H9 (cell line): Measurements from ENCODE around the gene PMPCB. TPM values are rescaled to one million over a fixed set of nuclear protein-coding genes. Genes with fewer than 3 reads are reported as not detected.

Source experiments
- DNase-seq: peaks from one replicate; pipeline ENCODE4 v3.0.0-alpha.2; 2017
- H2AFZ ChIP-seq: one replicate; pipeline ENCODE4 v1.6.1; 2013; ENCODE audit warnings: mild to moderate bottlenecking, low read length, control low read depth, moderate library complexity
- H2AK5ac ChIP-seq: 2 replicates; pipeline ENCODE4 v1.6.1; 2013; ENCODE audit warnings: low read length, control low read depth, mixed read lengths; ENCODE audit not compliant: insufficient read length
- H2BK120ac ChIP-seq: one replicate; pipeline ENCODE4 v1.6.1; 2013; ENCODE audit warnings: low read depth, mild to moderate bottlenecking, low read length, control low read depth, inconsistent platforms; ENCODE audit not compliant: poor library complexity, severe bottlenecking
- H2BK12ac ChIP-seq: 2 replicates; pipeline ENCODE4 v1.6.1; 2013; ENCODE audit warnings: low read length, control low read depth, mixed read lengths, low read depth; ENCODE audit not compliant: insufficient read length
- H2BK15ac ChIP-seq: 2 replicates; pipeline ENCODE4 v1.6.1; 2013; ENCODE audit warnings: low read depth, low read length, control low read depth
- H2BK20ac ChIP-seq: one replicate; pipeline ENCODE4 v1.6.1; 2013; ENCODE audit warnings: low read depth, mild to moderate bottlenecking, low read length, control low read depth, inconsistent platforms; ENCODE audit not compliant: poor library complexity, severe bottlenecking
- H2BK5ac ChIP-seq: 2 replicates; pipeline ENCODE4 v1.6.1; 2013; ENCODE audit warnings: low read length, control low read depth, mixed read lengths; ENCODE audit not compliant: insufficient read length
- H3K14ac ChIP-seq: 2 replicates; pipeline ENCODE4 v1.6.1; 2013; ENCODE audit warnings: low read length, control low read depth; ENCODE audit not compliant: insufficient read depth
- H3K18ac ChIP-seq: 2 replicates; pipeline ENCODE4 v1.6.1; 2013; ENCODE audit warnings: low read depth, mild to moderate bottlenecking, mixed read lengths, low read length, control low read depth; ENCODE audit not compliant: insufficient read length
- H3K23ac ChIP-seq: 2 replicates; pipeline ENCODE4 v1.6.1; 2013; ENCODE audit warnings: low read length, control low read depth, mixed read lengths, low read depth; ENCODE audit not compliant: insufficient read length
- H3K23me2 ChIP-seq: 2 replicates; pipeline ENCODE4 v1.6.1; 2013; ENCODE audit warnings: low read depth, mild to moderate bottlenecking, mixed read lengths, low read length, control low read depth; ENCODE audit not compliant: insufficient read length, poor library complexity, severe bottlenecking
- H3K27ac ChIP-seq: 2 replicates; pipeline ENCODE4 v1.5.1; 2013; ENCODE audit warnings: low read length, control low read depth, mixed read lengths, low read depth; ENCODE audit not compliant: insufficient read length
- H3K27me3 ChIP-seq: 2 replicates; pipeline ENCODE4 v1.6.1; 2013; ENCODE audit warnings: low read length, control low read depth, inconsistent platforms; ENCODE audit not compliant: insufficient read depth
- H3K4ac ChIP-seq: 2 replicates; pipeline ENCODE4 v1.6.1; 2013; ENCODE audit warnings: low read depth, mild to moderate bottlenecking, control low read depth, inconsistent platforms, low read length, moderate library complexity
- H3K4me1 ChIP-seq: 2 replicates; pipeline ENCODE4 v1.6.1; 2013; ENCODE audit warnings: low read length, control low read depth, inconsistent platforms; ENCODE audit not compliant: insufficient read depth
- H3K4me2 ChIP-seq: 2 replicates; pipeline ENCODE4 v1.6.1; 2013; ENCODE audit warnings: low read length, control low read depth, mixed read lengths; ENCODE audit not compliant: insufficient read length, insufficient read depth
- H3K56ac ChIP-seq: 2 replicates; pipeline ENCODE4 v1.6.1; 2013; ENCODE audit warnings: low read depth, mild to moderate bottlenecking, mixed read lengths, low read length, control low read depth; ENCODE audit not compliant: insufficient read length
- H3K79me1 ChIP-seq: 2 replicates; pipeline ENCODE4 v1.6.1; 2013; ENCODE audit warnings: low read depth, mild to moderate bottlenecking, moderate library complexity, low read length, control low read depth, inconsistent platforms; ENCODE audit not compliant: insufficient read depth, poor library complexity, severe bottlenecking
- H3K79me2 ChIP-seq: 2 replicates; pipeline ENCODE4 v1.6.1; 2013; ENCODE audit warnings: low read length, control low read depth, inconsistent platforms; ENCODE audit not compliant: insufficient read depth
- H3K9ac ChIP-seq: 2 replicates; pipeline ENCODE4 v1.6.1; 2013; ENCODE audit warnings: low read length, control low read depth, mixed read lengths; ENCODE audit not compliant: insufficient read length; ENCODE audit errors: extremely low read depth
- H3K9me3 ChIP-seq: one replicate; pipeline ENCODE4 v1.6.1; 2013; ENCODE audit warnings: low read depth, low read length, inconsistent platforms; ENCODE audit not compliant: control insufficient read depth
- H3T11ph ChIP-seq: one replicate; pipeline ENCODE4 v1.6.1; 2013; ENCODE audit warnings: mild to moderate bottlenecking, low read length, control low read depth, inconsistent platforms
- H4K20me1 ChIP-seq: one replicate; pipeline ENCODE4 v1.6.1; 2013; ENCODE audit not compliant: control insufficient read depth, insufficient read length, insufficient read depth
- H4K5ac ChIP-seq: 2 replicates; pipeline ENCODE4 v1.6.1; 2013; ENCODE audit warnings: low read depth, mild to moderate bottlenecking, mixed read lengths, low read length, control low read depth; ENCODE audit not compliant: insufficient read length
- H4K8ac ChIP-seq: replicated peaks from 2 replicates; pipeline ENCODE4 v1.6.1; 2013; ENCODE audit warnings: low read length, control low read depth, mixed read lengths, low read depth; ENCODE audit not compliant: insufficient read length
- H4K91ac ChIP-seq: 2 replicates; pipeline ENCODE4 v1.6.1; 2013; ENCODE audit warnings: low read depth, mild to moderate bottlenecking, moderate library complexity, mixed read lengths, low read length, control low read depth; ENCODE audit not compliant: insufficient read length
- H3K27ac Mint-ChIP-seq, 3 experiments: 2 replicates in 2 of 3; 3 replicates in 1 of 3; pipeline ENCODE4 v1.8.0; 2020 to 2021; ENCODE audit warnings: mixed read lengths in 3 of 3, mild to moderate bottlenecking in 1 of 3, moderate library complexity in 1 of 3
- H3K27me3 Mint-ChIP-seq: 2 replicates; pipeline ENCODE4 v1.8.0; 2021; ENCODE audit warnings: low read depth, mild to moderate bottlenecking, moderate library complexity, mixed read lengths
- H3K36me3 Mint-ChIP-seq, 3 experiments: 2 replicates in 2 of 3; 3 replicates in 1 of 3; pipeline ENCODE4 v1.8.0; 2020 to 2021; ENCODE audit warnings: low read depth in 3 of 3, mixed read lengths in 3 of 3; ENCODE audit not compliant: insufficient read depth in 1 of 3
- H3K4me1 Mint-ChIP-seq, 2 experiments: 2 replicates each; pipeline ENCODE4 v1.8.0; 2020; ENCODE audit warnings: mixed read lengths in 2 of 2
- H3K4me3 Mint-ChIP-seq, 2 experiments: 2 replicates in 1 of 2; 3 replicates in 1 of 2; pipeline ENCODE4 v1.8.0; 2020 to 2021; ENCODE audit warnings: mild to moderate bottlenecking in 2 of 2, mixed read lengths in 2 of 2, moderate library complexity in 1 of 2
- H3K9me3 Mint-ChIP-seq, 2 experiments: 2 replicates in 1 of 2; 3 replicates in 1 of 2; pipeline ENCODE4 v1.8.0; 2020; ENCODE audit warnings: mild to moderate bottlenecking in 2 of 2, mixed read lengths in 2 of 2, moderate library complexity in 1 of 2
- WGBS: extraction: QIAGEN DNeasy Blood & Tissue Kit; methylation state at CpG from one replicate; pipeline ENCODE4 v1.1.7; 2013; ENCODE audit warnings: missing lambda C conversion rate, low lambda C conversion rate, mixed read lengths; ENCODE audit not compliant: insufficient read length; ENCODE audit errors: extremely low coverage; 5-methylcytosine and 5-hydroxymethylcytosine counted together
- total RNA-seq: library from RNA; stranded (reverse); gene quantifications from 2 replicates; pipeline ENCODE4 v1.2.1, GENCODE V29; 2021
- TF ChIP-seq, protein P1 (sequence below): fragments of 200-600 bp; sonication (generic); conservative IDR thresholded peaks from 3 replicates; pipeline ENCODE4 v1.8.0; 2021; ENCODE audit warnings: antibody characterized with exemption, mild to moderate bottlenecking

PMPCB gene
- total RNA-seq, 1 experiment from 2014 or later = 90.6 TPM

DNA sequence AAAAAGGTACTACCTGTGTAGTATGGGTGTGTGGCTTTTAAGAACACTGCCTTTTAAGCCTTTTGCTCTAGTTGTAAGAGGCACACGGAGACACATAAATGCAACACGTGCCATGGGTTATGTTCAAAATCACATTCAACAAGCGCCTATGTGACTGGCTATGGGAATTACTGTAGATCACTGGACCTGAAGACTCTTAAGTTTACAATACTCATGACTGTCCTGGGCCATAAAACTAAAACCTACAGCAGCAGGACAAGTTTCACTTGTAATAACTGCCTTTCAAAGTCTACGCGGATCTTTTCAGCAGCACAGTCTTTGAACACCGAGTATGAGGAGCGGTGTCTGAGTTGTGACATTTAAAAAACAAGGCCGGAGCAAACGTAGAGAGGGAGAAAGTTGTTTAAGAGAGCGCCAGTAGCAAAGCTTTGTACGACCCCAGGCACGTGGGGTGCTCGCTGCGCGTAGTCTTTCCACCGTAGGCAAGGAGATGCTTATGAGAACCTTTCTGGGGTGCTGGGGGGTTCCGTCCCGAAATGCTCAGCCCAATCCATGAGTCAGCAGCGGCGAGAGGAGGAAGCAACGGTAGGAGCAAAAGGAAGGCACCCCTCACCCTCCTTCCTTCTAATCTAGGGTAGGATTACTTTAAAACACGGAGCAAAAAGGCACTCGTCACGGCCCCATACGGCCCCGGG lies 46.7 kb downstream of the PMPCB start:
- H2BK12ac ChIP-seq = no peak overlapping the region
- TF ChIP-seq, protein P1, sequence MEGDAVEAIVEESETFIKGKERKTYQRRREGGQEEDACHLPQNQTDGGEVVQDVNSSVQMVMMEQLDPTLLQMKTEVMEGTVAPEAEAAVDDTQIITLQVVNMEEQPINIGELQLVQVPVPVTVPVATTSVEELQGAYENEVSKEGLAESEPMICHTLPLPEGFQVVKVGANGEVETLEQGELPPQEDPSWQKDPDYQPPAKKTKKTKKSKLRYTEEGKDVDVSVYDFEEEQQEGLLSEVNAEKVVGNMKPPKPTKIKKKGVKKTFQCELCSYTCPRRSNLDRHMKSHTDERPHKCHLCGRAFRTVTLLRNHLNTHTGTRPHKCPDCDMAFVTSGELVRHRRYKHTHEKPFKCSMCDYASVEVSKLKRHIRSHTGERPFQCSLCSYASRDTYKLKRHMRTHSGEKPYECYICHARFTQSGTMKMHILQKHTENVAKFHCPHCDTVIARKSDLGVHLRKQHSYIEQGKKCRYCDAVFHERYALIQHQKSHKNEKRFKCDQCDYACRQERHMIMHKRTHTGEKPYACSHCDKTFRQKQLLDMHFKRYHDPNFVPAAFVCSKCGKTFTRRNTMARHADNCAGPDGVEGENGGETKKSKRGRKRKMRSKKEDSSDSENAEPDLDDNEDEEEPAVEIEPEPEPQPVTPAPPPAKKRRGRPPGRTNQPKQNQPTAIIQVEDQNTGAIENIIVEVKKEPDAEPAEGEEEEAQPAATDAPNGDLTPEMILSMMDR = no peak
- H2AK5ac ChIP-seq = no peak overlapping the region
- Mint-ChIP-seq H3K9me3 (no peaks in the 10 kb centered on the region; a peak in 1 of 5 replicates), H3K4me1 (peaks cover 7 to 12% of the 10 kb centered on the region in 2 experiments), H3K27ac (peak overlapping the region; percentile 96 to 99 (median 96)), H3K4me3 (peak overlapping the region; percentile 92 to 99), H3K27me3 (no peaks in the 10 kb centered on the region), H3K36me3 (peaks cover 26 to 37% (median 33%) of the 10 kb centered on the region in 3 experiments)
- peak overlapping the region; percentile 91 for H3K4me2 ChIP-seq
- no peaks in the 10 kb centered on the region for H3K9me3 ChIP-seq
- no peaks in the 10 kb centered on the region for H3K27me3 ChIP-seq
- peak overlapping the region; percentile 45 for H4K5ac ChIP-seq
- peak overlapping the region; percentile 37 for H3K56ac ChIP-seq
- no peak for DNase-seq
- H3K9ac ChIP-seq = peak overlapping the region; percentile 96
- H3K4me1 ChIP-seq = no peaks in the 10 kb centered on the region
- H3K4ac ChIP-seq = no peak overlapping the region; the same call in 1 of the 2 replicates
- no peak overlapping the region for H2BK5ac ChIP-seq
- H2AFZ ChIP-seq = no peak overlapping the region
- no peaks in the 10 kb centered on the region for H4K20me1 ChIP-seq
- peaks cover 26% of the 10 kb centered on the region for H3K79me2 ChIP-seq
- WGBS = no CpG with 5 or more reads among the region's 26 CpGs
- peak overlapping the region; percentile 49 for H3K18ac ChIP-seq
- peaks cover 5% of the 10 kb centered on the region for H3K23me2 ChIP-seq
- no peak overlapping the region for H2BK20ac ChIP-seq
- H3K23ac ChIP-seq = no peak overlapping the region
- H2BK120ac ChIP-seq = no peak overlapping the region
- no peak overlapping the region for H2BK15ac ChIP-seq
- H3K79me1 ChIP-seq = peaks cover 3% of the 10 kb centered on the region
- H4K91ac ChIP-seq = no peak overlapping the region
- H4K8ac ChIP-seq = no peak overlapping the region
- peak overlapping the region; percentile 74 for H3K14ac ChIP-seq
- H3T11ph ChIP-seq = no peak overlapping the region
- H3K27ac ChIP-seq = peak overlapping the region; percentile 30
